Fibroblast of skin of left biceps (primary cell): ENCODE data around the gene TBC1D24.
A peak's percentile ranks its signal among the peaks of the same experiment; 100 is the strongest.

Source experiments
- DNase-seq, 2 experiments: peaks; one replicate each; pipeline ENCODE4 v3.0.0-alpha.2; 2013; ENCODE audit warnings: low read depth in 2 of 2

Gene TBC1D24

DNA sequence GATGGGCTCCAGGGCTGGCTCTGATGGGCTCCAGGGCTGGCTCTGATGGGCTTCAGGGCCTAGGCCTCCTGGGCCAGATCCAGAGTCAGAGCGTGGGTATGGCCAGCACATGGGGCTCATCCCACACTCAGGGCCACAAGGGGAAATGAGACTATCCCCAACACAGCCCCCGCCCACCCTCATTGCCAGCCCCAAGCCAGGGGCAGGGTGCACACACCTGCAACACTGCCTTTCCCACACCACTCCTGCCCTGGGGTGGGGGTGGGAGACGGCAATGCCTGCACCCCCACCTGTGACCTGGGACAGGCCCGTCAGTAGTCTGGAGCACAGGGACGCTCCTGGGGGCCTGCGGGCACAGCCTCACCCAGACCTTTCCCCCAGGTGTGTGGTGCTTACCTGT, 24.5 kb downstream of the TBC1D24 start:
- DNase-seq, result no peak

DNA sequence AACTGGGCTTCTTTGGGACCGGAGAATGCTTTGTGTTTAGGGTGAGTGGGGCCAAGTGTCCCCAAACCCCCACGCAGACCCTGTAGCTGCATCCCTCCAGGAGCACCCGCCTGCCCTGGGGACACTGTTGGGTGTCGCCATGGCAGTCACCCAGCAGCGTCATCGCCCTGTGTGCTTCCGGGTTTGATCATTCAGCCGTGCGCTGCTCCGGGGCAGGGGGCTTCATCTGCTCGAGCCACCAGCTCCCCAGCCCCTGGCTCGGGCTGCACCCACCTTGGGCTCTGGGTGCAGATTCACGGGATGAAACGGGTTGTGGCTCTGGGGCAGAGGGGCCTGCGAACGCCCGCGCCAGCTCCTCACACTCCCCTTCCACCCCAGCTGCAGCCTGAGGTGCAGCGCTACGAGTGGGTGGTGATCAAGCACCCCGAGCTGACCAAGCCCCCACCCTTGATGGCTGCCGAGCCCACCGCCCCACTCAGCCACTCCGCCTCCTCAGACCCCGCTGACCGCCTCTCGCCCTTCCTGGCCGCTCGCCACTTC, 25.0 kb downstream of the TBC1D24 start:
- no peak for DNase-seq

DNA sequence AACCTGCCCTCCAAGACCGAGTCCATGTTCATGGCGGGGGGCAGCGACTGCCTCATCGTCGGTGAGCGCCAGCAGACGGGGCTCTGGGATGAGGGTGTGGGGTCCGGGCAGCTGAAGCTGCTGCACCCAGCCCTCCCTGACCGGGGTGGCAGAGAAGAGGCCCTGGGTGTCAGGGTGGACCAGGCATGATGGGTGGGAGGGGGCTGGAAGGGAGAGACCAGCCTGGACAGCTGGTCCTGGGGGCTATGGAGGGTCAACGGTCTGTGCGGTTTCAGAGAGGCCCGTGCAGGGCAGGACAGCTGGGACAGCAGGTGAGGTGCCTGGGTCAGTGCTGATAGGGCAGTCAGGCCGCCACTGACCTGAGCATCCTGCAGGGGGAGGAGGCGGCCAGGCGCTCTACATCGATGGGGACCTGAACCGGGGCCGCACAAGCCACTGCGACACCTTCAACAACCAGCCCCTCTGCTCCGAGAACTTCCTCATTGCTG, 25.5 kb downstream of the TBC1D24 start:
- DNase-seq, result no peak

DNA sequence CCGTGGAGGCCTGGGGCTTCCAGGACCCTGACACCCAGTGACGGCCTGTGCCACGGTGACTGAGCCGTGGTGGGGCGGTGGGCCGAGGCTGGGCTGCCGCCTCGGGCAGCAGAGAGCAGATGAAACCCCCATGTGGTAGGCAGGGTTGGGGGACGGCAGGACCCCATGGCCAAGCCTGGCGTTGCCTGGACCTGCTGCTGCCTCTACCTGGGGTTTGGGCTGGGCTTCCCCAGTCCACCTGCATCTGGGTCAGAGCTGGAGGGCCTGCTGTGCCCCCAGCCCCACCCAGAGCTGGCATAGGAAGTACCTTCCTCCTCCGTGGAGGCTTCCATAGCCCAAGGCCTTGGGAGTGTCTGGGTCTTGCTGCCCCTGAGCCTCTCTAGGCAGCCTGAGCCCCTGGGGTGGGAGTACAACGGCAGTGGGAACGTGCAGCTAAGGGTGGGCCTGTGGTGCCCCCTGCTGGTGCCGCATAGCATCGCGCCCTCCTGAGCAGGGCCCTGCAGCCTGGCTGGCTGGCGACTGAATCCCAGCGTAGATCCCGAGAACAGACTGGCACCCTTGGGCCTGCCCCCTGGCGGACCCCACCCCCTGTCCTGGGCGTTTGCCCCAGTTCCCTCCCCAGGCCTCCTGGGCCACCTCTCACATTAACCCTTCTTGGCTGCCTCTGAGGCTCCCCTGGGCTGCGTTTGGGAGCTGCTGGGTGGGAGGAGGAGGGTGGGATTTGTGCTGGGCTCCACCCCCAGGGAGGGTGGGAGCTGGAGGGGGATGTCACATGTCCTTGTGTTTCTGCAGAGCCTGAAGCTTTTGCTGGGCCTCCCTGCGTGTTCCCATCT, 26.2 kb downstream of the TBC1D24 start:
- peak in 1 of 2 experiments; percentile 24 for DNase-seq

DNA sequence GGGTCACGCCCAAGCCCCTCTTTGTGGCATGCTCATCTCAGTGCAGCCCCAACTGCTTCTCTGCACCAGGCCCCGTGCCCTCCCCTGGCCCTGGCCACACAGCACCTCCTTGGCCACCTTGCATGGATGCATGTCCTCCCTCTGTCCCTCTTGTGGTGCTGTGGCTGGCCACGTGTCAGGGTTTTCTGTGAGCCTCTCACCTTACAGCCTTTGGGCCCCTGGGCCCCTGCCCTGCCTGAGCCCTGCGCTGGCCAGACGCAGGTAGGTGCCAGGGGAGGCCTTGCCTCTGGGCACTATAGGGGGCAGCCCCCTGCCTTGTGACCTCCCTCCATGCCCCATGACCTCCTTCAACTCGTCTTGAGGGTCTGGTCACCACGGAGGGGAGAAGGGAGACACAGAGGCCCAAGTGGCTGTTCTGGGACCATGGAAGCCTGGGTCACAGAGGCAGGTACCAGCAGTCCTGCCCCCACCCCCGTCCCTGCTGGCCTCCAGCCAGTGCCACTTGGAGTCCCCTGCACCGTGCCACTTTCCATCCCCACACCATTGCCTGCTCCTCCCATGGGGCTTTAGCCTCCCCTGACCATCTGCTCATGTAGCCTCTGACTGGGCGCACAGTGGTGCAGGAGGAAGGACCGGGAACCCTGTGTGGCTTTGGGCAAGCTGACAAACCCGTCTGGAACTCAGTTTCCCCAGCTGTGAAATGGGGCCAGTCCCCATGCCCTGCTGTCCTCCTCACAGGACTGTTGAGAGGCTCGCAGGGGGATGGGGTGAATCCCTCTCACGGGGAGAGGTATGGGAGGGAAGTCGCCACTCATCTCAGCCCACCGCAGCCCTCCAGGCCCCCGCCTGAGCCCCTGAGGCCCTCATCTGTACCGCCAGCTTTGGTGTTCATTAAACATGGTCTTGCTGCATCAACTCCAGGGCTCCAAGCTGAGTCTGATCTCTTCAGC, 27.3 kb downstream of the TBC1D24 start:
- no peak for DNase-seq

DNA sequence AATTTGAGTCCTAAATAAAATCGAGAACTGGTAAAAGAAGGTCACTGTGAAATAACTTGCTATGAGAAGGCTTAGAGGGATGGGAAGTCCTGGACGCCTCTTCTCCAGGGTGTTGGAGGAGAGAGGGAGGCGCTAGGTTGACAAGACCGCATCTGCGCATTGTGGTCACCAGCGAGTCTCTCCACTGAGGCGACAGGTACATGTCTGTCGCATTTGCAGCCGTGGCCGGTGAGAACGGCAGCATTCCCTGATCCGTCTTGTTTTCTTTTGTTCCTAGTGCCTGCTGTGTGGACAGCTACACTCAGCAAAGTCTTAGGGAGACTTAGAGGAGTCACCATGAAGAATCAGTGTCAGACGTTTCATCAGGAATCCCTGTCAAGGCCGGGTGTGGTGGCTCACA, 30.8 kb downstream of the TBC1D24 start:
- DNase-seq, result no peak

DNA sequence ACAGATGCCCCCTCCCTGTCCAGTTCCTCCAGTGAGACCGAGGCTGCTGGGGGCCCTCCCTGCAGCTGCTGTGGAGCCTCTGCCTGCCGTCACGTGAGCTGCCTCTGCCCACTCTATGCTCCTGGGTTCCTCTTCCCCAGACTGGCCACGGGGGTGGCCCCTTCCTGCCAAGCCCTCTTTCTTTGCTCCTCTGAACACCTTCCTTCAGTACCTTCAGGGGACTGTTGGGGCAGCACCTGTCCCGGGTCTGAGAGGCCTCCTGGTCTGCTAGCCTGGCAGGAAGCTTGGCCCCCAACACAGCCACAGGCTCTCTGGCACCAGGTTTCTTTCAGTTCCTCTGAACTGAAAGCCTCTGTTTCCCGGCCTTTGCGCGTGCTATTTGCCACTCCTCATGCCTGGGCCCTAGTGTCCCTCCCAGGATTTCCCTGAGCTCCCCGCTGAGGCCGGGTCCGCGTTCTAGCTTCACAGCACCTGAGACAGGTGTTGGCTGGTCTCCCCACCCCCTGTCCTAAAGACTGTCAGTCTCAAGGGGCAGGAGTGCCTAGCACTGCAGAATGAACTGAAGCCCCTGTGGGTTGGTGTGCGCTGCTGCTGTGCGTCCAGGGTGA, 32.2 kb downstream of the TBC1D24 start:
- DNase-seq, result no peak

DNA sequence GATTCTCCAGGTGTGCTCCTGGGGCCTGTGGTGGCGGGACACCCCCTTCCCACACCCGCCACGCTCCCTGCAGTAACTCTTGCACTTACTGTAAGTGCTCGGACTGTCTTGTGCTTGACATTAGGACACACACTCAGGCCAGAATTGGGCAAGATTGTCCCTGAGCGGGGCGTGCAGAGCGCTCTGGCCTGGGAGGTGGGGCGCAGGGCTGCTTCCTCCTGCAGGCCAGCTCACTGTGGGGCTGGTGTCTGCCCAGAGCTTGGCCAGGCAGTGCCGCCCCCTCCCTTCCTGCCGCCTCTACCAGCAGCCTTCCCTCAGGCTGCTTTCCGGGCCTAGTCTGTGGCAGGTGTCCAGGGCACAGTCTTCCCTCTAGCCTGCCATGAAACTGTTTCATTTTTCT, 32.7 kb downstream of the TBC1D24 start:
- no peak for DNase-seq

DNA sequence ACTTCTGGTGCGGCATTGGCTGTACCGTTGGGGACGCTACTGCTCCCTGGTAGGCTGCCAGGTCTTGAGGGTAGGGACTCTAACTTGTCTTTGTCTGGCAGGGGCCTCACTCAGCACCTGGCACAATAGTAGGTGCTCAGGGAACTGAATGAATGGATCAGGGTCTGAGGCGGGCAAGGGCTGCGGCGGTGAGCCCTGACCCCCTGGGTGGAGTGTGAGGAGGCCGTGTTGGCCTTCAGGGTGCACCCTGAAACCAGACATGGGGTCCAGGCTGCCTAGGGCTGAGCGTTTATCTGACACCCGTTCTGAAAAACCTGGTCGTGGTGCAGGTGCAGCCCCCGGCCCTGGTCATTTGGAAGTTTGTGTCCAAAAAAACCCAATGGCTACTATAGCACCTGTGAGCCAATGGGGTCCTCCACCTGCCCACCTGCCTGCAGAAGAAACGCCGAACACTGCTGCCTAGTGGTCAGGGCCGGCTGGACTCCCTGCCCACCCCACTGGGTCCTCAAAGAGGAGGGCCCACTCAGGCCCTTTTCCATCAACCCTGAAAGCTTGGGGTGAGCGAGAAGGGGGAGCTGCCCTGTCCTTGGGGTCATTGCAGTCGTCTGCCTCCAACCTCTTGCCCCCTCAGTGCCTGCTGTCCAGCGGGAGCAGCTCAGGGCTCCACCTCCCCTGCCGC, 33.9 kb downstream of the TBC1D24 start:
- DNase-seq, result no peak

DNA sequence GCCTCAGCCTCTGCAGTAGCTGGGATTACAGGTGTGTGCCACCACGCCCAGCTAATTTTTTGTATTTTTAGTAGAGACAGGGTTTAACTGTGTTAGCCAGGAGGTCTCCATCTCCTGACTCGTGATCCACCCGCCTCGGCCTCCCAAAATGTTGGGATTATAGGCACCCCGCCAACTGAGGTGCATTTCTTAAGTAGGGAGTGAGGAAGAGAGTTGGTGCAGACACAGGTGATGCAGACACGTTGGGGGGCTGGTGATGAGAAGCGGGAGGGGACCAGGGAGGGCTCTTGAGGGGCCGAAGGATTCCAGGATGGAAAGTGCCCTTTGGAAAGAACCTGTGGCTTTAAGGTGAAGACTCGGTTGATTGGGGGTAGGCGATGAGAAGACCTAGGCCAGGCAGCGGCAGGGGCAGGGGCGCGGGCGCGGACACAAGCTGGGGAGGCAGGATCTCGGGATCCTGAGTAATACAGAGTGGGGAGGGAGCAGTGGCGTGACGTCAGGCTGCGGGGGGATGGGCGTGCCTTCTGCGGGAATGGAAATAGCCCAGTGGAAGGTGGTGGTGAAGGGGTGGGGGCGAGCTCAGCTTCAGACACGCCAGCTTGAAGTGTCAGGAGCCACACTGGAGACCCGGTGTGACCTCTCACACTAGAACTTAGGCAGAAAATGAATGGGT, 36.3 kb downstream of the TBC1D24 start:
- DNase-seq, result no peak

DNA sequence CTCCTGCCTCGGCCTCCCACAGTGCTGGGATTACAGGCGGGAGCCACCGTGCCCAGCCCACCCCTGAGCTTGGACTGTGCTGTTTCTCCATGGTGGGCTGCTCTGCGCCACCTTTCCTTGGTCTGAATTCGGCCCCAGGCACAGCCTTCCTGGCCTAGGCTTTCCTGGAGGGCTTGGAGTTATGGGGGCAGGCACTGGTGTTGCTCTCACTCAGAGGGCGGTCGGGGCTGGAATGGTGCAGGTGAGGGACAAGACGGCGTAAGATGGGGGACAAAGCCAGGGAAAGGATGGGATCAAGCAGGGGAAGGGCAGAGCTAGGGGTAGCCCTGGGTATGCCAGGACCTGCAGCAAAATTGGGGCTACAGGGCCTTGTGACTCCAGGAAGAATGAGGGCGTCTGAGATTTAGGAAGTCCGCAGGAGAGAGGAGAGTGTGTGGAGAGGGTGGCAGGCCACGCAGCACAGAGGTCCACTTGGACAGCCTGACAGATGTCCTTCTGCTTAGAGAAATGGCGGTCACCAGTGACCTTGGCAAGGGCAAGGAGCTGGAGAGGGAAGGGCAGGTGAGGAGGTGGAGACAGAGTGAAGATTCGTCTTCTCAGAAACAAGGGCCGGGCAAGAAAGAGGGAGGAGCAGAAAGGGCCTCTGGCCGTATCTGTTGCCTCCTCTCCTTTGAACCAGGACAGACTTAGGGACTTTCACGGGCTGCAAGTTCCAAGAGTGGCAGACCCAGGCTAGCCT, 37.2 kb downstream of the TBC1D24 start:
- DNase-seq, result no peak

DNA sequence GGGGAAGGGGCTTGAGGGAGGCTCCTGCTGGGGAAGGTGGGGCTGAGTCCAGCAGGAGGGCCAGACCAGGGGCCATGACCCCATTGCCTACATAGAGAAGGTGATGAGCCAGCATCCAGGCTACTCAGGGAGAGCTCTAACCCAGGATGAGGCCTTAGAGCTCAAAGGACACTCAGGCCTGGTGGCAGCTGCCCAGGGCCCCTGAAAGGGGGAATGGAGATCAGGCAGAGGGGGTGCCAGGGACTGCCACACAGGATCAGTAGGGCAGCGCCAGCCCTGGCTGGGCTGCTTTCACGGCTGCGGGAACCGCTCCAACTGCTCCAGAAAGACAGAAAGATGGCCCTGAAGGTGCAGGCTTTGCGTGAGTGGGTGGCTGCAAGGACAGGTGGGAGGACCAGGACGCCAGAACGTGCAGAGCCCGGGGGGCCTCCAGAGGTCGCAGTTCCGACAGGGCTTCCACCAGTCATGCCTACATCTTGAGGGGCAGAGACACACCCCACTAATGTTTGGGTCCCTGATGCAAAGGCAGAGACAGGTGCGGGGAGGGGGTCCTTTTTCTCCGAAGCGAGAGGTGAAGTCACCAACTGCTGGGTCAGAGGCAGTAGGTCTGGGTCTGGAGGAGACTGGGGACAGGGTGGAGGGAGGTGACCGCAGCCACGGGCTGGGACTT, 37.9 kb downstream of the TBC1D24 start:
- DNase-seq, result no peak

DNA sequence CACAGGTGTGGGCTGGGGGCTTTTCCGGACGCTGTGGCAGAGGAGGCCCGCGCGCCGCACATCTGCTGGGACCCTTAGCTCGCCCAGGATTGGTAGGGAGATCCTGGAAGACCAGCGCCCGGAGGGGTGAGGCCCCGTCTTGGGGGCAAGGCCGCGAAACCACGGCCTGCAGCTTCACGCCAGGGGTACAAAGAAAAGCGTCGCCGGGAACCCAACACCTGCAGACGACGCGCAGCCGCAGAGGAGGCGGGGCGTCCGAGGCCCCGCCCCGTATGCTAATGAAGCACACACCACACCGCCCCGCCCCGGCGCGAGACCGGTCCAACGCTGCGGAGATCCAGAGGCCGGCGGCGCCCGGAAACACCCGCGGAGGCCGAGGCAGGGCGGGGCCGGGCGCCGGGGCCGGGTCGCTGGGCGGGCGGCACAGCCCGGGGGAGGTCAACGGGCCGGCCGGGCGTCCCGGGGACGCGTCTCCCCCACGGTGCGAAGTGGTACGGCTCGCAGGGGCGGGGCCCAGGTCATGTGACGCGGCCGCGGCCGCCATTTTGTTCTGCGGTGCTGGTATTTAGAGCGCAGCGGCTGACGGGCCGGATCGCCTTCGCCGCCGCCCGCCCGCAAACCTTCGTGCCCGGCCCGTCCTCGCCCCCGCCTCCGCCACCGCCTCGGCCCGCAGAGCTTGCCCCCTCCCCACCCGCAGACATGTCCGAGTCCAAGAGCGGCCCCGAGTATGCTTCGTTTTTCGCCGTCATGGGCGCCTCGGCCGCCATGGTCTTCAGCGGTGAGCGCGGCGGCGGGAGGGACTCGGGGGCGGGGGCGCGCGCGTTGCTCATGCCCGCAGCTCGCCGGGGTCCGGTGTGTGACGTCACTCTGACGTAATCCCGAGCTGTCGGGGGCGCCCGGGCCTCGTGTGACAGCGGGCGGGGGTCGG, 38.7 kb downstream of the TBC1D24 start, which contains the start of gene ATP6V0C:
TSS of gene ATP6V0C (plus strand) at position 548 of the 928 bp plus-strand sequence. CDS start at position 700, 152 bp downstream.
- peak; percentile 53 to 55 for DNase-seq

DNA sequence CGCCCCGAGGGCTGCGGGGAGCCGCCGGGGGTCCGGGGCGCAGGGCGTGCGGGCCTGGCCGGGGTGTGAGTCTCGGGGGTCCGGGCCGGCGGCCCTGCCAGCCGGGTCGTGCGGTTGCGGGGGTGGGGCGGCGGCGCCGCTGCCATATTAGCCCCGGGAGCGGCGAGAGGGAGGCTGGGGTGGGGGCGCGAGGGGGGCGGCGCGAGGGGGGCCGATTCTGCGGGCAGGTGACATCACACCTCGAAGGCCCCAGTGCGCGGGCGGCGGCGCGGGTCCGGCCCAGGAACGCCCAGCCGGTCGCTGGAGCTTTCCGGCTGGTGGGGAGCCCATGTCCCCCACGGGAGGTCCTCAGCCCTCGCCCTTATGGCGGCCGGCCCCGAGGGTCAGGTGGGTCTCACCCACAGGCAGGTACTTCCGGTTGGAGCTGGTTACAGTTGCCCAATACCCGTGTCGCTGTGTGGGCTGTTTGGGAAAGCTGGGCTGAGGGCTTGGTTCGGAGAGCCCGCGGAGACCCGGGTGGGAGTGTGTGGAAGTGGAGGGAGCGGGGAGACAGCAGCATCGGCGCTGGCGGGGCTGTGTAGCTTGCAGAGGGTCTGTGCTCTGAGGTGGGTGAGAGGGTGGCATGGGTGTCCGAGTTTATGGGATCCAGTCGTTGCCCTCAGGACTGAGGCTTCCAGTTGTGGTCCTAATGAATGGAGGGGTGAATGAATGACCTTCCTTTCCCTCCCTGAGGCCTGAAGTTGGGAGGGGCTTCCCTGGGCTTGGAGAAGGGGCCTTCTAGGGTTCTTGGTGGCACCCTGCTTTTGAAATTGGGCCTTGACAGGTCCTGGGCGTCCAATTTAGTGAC, 39.6 kb downstream of the TBC1D24 start:
- DNase-seq, result no peak

DNA sequence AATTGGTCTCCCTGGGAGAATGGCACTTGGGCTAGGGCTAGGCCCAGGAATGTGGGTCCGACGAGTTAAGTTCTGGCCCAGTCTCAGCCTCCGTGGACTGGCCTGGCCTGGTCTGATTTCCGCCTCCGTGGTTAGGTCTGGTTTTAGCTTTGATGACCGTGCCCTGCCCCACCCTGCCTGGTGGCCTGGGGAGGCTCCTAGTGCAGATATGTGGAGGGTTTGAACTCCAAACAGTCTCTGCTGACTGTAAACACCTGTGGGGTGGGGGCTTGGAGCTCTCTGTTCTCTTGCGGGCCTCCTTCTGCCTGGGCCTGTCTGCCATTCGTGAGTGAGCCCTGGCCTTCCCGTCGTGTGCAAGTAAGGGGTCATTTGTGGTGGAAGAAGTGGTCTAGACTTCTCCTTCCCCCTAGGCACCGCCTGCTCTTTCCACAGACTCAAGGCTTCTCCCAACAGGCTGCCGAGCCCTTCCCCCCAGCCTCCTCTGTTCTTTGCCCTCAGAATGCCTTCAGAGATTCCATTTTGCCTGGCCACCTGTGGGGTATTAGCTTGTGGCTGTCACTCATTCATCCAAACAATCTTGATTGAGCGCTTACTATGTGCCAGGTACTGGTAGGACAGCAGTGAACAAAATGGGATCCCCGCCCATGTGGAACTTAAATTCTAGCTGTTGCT, 40.4 kb downstream of the TBC1D24 start:
- DNase-seq, result no peak

DNA sequence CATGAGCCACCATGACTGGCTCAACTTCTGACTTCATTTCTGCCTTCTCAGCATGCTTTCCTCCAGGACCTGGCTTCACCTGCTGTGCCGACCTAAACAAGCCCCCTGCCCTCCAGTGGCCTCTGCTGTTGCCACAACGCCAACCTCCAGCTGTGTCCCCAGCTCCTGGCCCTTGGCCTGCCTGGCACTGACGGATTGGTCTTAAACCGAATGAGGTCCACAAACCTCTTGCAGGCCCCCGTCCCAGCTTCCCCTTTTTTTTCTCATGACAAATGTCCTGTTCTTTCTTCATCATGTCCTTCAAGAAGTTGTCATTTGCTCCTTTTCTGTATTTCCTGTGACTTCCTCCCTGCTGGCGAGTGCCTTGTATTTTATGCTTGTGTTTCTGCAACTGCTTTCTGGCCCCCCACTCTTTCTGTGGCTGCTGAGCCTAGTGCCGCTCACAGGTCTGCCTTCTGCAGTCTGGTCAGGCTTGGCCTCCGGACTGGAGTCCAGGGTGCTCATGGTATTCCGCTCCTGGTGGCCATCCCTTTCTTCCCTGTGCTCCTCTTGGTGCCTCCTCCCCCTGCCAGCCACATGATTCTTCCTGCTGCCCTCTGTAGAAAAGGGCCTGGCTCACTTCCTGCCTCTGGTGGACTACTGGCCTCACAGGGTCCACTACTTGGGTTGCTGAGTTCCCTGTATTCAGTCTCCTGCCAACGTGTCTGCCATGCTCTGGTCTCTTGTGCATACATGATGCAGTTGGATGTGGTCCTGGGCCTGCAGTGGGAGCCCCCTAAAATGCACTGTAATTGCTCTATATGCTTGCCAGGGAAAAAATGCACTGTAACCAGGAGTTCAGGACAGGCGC, 41.7 kb downstream of the TBC1D24 start:
- DNase-seq, result no peak
